Omental fat pad (tissue), 4 donors: ENCODE measurements around the gene PTPRG. TPM values are rescaled to one million over a fixed set of nuclear protein-coding genes. Genes with fewer than 3 reads are reported as not detected.

Experiments
- ATAC-seq: fragments of 150-250 bp; one replicate; pipeline ENCODE4 v1.9.1; 2016; ENCODE audit warnings: mild to moderate bottlenecking, moderate library complexity; ENCODE audit not compliant: low FRiP score
- DNase-seq: peaks from one replicate; pipeline ENCODE4 v3.0.0-alpha.2; 2019; ENCODE audit warnings: low spot score
- total RNA-seq, 4 donors: library from RNA; depleted of rRNA; stranded (reverse); fragments of >200 nt; gene quantifications; one replicate each; pipeline ENCODE4 v1.1.0, GENCODE V29; 2016
- TF ChIP-seq, protein P1 (sequence below), 3 donors: fragments of 450-650 bp; IDR thresholded peaks; one replicate each; pipeline ENCODE4 v1.5.1; 2016 to 2017; ENCODE audit warnings: antibody characterized with exemption in 3 of 3, mild to moderate bottlenecking in 3 of 3, moderate library complexity in 2 of 3

Gene PTPRG
- total RNA-seq, 4 donors from 2014 or later, result 90.0 to 172 (median 104) TPM

DNA sequence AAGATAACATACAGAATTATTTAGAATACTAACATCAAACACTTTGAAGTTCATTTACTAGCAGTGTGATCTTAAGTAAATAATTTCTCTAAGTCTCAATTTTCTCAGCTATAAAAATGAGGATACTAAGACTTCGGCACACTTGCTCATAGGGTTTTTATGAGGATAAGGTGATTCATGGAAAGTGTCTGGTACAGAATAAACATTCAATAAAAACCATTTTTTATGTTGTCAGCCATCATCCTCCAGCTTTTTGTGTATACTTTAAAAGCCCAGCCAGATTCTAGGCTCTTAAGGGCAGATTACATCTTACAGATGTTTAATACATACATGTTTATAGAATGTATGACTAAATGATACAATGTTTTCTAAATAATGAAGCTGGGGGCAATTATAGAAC is 755.2 kb downstream of the PTPRG start:
- DNase-seq, result no peak
- TF ChIP-seq, protein P1, sequence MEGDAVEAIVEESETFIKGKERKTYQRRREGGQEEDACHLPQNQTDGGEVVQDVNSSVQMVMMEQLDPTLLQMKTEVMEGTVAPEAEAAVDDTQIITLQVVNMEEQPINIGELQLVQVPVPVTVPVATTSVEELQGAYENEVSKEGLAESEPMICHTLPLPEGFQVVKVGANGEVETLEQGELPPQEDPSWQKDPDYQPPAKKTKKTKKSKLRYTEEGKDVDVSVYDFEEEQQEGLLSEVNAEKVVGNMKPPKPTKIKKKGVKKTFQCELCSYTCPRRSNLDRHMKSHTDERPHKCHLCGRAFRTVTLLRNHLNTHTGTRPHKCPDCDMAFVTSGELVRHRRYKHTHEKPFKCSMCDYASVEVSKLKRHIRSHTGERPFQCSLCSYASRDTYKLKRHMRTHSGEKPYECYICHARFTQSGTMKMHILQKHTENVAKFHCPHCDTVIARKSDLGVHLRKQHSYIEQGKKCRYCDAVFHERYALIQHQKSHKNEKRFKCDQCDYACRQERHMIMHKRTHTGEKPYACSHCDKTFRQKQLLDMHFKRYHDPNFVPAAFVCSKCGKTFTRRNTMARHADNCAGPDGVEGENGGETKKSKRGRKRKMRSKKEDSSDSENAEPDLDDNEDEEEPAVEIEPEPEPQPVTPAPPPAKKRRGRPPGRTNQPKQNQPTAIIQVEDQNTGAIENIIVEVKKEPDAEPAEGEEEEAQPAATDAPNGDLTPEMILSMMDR (IDR thresholded peaks at IDR 0.05), result no peak
- ATAC-seq, result no peak

DNA sequence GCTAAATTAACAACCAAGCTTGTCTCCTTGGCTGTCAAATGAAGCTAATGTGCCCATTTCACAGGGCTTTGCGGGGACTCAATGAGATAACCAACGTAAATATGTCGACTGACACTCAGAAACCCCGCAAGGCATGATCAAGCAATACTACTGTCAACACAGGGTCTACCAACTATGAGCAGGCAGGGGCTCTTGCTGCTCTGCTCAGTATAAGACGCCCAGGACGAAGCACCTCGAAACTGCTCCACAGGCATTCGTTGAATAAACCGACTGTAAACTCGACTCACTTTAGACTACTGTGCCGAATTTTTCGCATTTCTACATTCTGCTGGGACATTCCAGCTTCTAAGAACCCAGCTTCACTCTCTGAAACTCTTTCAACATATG is 757.0 kb downstream of the PTPRG start:
- ATAC-seq, result no peak

DNA sequence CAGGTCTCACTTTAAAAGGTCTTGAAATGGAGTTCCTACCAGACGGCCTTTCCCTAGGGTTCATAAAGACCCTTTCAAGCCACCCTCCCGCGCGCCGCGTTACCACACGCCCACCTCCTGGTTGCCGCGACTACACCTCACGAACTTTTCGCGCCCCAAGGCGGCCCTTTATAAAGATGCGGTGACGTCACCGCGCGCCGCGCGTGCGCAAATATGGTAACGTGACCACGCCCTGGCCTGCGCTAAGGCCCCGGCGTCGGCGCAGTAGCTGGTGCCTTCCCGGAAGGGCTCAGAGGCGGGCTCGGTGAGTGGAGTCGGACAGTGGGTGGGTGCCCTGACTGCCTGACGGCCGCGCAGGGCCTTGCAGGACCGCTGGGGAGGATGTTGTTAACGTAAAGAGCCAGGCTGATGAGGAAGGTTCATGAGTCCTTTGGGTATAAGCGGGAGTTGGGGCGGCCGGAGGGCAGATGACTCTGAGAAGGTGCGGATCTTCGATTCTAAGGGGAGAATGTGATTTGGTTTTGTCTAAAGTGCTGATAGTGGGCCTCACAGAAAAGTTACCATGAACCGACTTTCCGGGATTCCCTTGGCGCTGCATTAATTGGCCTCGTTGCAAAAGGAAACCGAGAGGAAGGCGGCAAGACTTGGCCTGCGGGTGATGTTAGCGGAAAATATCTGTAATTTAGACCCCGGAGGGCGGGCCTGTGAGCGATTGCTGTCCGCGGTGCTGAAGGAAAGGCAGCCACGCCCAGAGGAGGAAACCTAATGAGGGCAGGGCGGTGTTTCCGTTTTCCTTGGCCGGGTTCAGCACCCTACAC is 757.6 kb downstream of the PTPRG start:
- TF ChIP-seq, protein P1 (IDR thresholded peaks at IDR 0.05), result no peak
- peak; percentile 67 for DNase-seq
- ATAC-seq, result peak; percentile 99

More for the DNA sequence above, 757.0 kb downstream of the PTPRG start:
- TF ChIP-seq, protein P1 (IDR thresholded peaks at IDR 0.05), result no peak
- no peak for DNase-seq

DNA sequence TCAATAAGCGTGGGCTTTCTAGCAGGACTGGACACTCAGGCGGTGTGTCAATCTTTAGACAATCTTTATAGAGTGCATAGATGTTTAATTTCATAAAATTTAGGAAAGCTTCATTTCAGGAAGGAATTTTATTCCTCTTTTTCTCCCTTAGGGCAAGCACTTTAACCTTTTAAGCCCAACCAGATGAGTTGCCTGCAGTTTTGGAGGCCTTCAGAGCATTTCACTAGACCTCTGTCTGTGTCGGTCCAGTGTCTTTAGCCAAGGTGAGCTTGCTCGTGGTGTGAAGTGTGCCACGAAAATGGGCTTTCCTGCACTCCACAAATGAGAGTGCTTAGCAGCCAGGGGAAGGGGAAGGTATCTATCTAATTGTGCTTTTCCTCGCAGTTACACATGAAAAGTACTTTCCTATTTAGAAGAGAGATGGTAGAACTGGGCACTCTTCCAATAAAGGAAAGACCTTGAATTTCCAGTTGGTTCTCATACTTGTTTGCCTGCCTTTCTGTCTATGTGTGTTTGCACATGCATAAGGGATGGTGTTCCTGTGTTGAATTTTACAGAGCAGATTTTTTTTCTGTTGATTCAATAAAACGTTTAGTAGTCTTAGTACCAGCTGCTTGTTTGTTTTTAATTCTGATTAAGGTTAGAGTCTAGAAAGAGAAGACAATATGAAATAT is 758.3 kb downstream of the PTPRG start:
- ATAC-seq, result no peak
- TF ChIP-seq, protein P1 (IDR thresholded peaks at IDR 0.05), result no peak
- no peak for DNase-seq

DNA sequence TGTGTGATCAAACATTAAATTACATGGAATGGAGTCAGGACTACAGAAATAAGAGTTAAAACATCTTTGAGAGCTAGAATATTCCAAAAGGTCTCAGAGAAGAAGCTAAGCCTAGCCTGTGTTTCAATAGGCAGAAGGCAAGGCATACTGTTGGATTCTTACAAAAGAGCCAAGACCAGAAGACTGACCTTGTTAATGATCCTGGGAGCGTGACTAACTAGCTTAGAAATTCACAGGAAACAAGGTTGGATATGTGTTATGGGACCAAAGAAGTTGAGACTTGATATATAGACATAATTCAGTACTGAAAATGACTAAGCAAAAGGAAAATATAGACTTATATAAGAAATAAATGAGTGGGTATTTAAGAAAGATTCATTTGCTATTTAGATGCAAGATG is 761.9 kb downstream of the PTPRG start:
- DNase-seq (no peak), ATAC-seq (no peak)
- TF ChIP-seq, protein P1 (IDR thresholded peaks at IDR 0.05), result no peak

DNA sequence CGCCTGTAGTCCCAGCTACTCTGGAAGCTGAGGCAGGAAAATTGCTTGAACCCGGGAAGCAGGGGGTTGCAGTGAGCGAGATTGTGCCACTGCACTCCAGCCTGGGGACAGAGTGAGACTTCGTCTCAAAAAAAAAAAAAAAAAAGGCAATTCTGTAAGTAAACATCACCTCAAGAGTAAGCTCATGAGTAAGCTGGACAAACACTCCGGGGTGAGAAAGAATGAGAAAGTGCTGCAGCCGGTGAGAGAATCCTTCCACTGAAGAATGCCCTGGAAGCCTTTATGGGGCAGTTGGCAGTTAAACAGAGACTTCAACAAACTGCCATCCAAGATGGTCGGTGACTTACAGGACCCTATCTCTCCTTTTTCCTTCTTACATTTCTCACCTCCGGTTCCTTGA is 764.5 kb downstream of the PTPRG start:
- TF ChIP-seq, protein P1 (IDR thresholded peaks at IDR 0.05), result no peak
- no peak for DNase-seq
- no peak for ATAC-seq
